Activated naive CD8-positive, alpha-beta T cell treated with anti-CD3 and anti-CD28 coated beads, Interleukin-2, amount 10 ng/mL, durations not matched to agents 7 days and 5 days (primary cell): ENCODE data around the gene CAMSAP1. TPM values are rescaled to one million over a fixed set of nuclear protein-coding genes. Genes with fewer than 3 reads are reported as not detected.
"Not testable (repeated sequence)": the region's sequence is repeated elsewhere in the genome, so short reads cannot be mapped to it uniquely, and the experiment has no call there.

ENCODE experiments used
- ATAC-seq: fragments of 150-1000 bp; cut with Tn5 transposase; one replicate; pipeline ENCODE4 v1.10.0; 2021; ENCODE audit warnings: low read depth, moderate library complexity
- POLR2A ChIA-PET: fragments of 350-600 bp; sonication (Branson Sonifier 250); formaldehyde crosslinking; loops from one replicate; lab custom pipeline; 2021; ENCODE audit warnings: antibody characterized with exemption; lab: Charles Lee
- DNase-seq: peaks from one replicate; pipeline ENCODE4 v3.0.0; 2021
- H3K27ac Mint-ChIP-seq: one replicate; pipeline ENCODE4 v1.8.0; 2022; ENCODE audit warnings: mild to moderate bottlenecking, mixed read lengths
- H3K27me3 Mint-ChIP-seq: one replicate; pipeline ENCODE4 v1.8.0; 2022; ENCODE audit warnings: mild to moderate bottlenecking, moderate library complexity, mixed read lengths
- H3K36me3 Mint-ChIP-seq: one replicate; pipeline ENCODE4 v1.8.0; 2021; ENCODE audit warnings: mild to moderate bottlenecking, mixed read lengths
- H3K4me1 Mint-ChIP-seq: one replicate; pipeline ENCODE4 v1.8.0; 2021; ENCODE audit warnings: mixed read lengths
- H3K4me3 Mint-ChIP-seq: one replicate; pipeline ENCODE4 v1.8.0; 2022; ENCODE audit warnings: mild to moderate bottlenecking, moderate library complexity, mixed read lengths
- H3K9me3 Mint-ChIP-seq: one replicate; pipeline ENCODE4 v1.8.0; 2021; ENCODE audit warnings: mixed read lengths
- total RNA-seq, 2 experiments: library from RNA; stranded (reverse); gene quantifications; one replicate each; pipeline ENCODE4 v1.2.3, GENCODE V29; 2021

Gene CAMSAP1
- total RNA-seq, 2 experiments from 2014 or later: 32.5 to 35.4 TPM

- H3K27me3 Mint-ChIP-seq: no peaks in the 10 kb centered on the region
- DNase-seq (peak; percentile 19), ATAC-seq (no peak)
- peaks cover 28% of the 10 kb centered on the region for H3K4me1 Mint-ChIP-seq
- H3K27ac Mint-ChIP-seq: peak overlapping the region; percentile 12
- POLR2A ChIA-PET: interaction anchor here (1.4 kb wide), 1 partner anchor 18 kb away, joined by 3 read pairs; no protein-coding TSS in a partner anchor
- H3K9me3 Mint-ChIP-seq: peaks cover 3% of the 10 kb centered on the region
- peak overlapping the region; percentile 82 for H3K4me3 Mint-ChIP-seq
- peaks cover 35% of the 10 kb centered on the region for H3K36me3 Mint-ChIP-seq
Observed at GRCh38 chr9:135905380-135906258, 1.7 kb downstream of the CAMSAP1 start.

DNA sequence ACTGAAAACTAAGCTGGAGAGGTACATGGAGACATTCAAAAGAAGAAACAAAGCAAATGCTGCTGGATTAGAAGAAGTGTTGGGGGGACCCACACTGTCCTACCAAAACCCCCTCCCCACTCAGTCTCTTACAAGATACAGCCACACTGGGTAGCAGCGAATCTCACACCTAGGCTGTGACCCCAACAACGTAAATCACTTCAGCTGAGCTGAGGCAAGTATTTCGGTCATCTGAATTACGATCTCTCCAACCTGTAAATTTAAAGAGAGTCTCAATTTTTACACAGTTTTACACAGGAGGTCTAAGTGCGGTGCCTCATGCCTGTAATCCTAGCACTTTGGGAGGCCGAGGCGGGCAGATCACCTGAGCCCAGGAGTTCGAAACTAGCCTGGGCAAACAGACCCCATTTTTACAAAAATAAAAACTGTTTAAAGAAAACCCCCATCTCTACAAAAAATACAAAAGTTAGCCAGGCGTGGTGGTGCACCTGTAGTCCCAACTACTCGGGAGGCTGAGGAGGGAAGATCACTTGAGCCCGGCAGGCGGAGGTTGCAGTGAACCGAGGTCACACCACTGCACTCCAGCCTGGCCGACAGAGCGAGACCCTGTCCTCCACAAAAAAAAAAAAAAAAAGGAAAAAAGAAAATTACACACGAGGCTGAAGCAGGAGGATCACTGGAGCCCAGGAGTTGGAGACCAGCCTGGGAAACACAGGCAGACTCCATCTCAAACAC lies 3.4 kb downstream of the CAMSAP1 start:
- ATAC-seq (no peak), DNase-seq (no peak)
- Mint-ChIP-seq H3K27me3 (no peaks in the 10 kb centered on the region), H3K9me3 (peaks cover 8% of the 10 kb centered on the region), H3K36me3 (peaks cover 35% of the 10 kb centered on the region), H3K4me1 (peaks cover 25% of the 10 kb centered on the region), H3K27ac (no peak overlapping the region), H3K4me3 (no peak overlapping the region)
- POLR2A ChIA-PET: interaction anchor here (1.4 kb wide), 1 partner anchor 16 kb away, joined by 3 read pairs; no protein-coding TSS in a partner anchor

DNA sequence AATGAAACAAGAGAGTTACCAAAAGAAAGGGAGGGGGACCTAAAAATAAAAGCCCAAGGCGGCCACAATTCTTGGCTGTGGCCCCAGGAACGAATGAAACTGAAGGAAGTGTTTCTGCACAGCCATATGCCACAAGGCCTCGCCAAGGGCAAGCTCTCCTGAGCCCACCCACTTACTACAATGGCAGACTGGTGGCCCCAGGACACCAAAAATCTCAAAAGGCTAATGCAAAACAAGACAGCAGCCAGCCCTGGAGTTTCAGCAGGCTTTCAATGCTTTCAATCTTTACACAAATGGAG lies 4.0 kb downstream of the CAMSAP1 start:
- Mint-ChIP-seq H3K27me3 (no peaks in the 10 kb centered on the region), H3K27ac (no peak overlapping the region), H3K4me3 (no peak overlapping the region), H3K9me3 (peaks cover 8% of the 10 kb centered on the region), H3K4me1 (peaks cover 22% of the 10 kb centered on the region), H3K36me3 (peaks cover 37% of the 10 kb centered on the region)
- DNase-seq: no peak
- no peak for ATAC-seq
- POLR2A ChIA-PET: no interaction called here

GRCh38 chr9:135902655-135903357 lies 4.5 kb downstream of the CAMSAP1 start:
- no peak for DNase-seq
- Mint-ChIP-seq H3K27me3 (no peaks in the 10 kb centered on the region), H3K27ac (no peak overlapping the region), H3K4me3 (no peak overlapping the region), H3K4me1 (peaks cover 25% of the 10 kb centered on the region), H3K9me3 (peaks cover 8% of the 10 kb centered on the region), H3K36me3 (peaks cover 41% of the 10 kb centered on the region)
- ATAC-seq: no peak
- POLR2A ChIA-PET: no interaction called here

DNA sequence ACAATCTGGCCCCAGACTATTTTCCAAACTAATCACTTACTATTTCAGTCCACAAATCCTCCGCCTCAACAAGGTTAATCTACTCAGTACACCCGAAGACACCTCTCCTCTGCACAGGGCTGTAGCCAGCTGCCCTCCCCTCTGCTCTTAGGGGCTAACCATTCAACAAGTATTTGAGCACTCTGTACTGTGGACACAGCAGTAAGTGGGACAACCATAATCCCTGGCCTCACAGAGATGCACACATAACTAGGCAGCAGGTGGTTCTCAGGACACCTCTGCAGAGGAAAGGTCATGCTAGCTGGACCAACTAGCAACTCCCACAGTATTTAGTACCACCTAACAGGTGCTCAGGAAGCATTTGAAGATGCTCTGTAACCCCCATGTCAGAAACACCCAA lies 5.5 kb downstream of the CAMSAP1 start:
- POLR2A ChIA-PET: no interaction called here
- no peak for DNase-seq
- Mint-ChIP-seq H3K36me3 (peaks cover 41% of the 10 kb centered on the region), H3K27ac (no peak overlapping the region), H3K4me1 (peaks cover 25% of the 10 kb centered on the region), H3K9me3 (peaks cover 8% of the 10 kb centered on the region), H3K27me3 (no peaks in the 10 kb centered on the region), H3K4me3 (no peak overlapping the region)
- no peak for ATAC-seq

- Mint-ChIP-seq H3K4me3 (no peak overlapping the region), H3K36me3 (peaks cover 41% of the 10 kb centered on the region), H3K4me1 (peaks cover 25% of the 10 kb centered on the region), H3K27me3 (no peaks in the 10 kb centered on the region), H3K9me3 (peaks cover 8% of the 10 kb centered on the region), H3K27ac (no peak overlapping the region)
- DNase-seq (no peak), ATAC-seq (no peak)
- POLR2A ChIA-PET: no interaction called here
Observed at GRCh38 chr9:135901031-135901758, 6.2 kb downstream of the CAMSAP1 start.

- no peak for ATAC-seq
- peak overlapping the region; percentile 50 for H3K4me3 Mint-ChIP-seq
- H3K9me3 Mint-ChIP-seq: peaks cover 13% of the 10 kb centered on the region
- H3K27ac Mint-ChIP-seq: no peak overlapping the region
- H3K4me1 Mint-ChIP-seq: peaks cover 13% of the 10 kb centered on the region
- POLR2A ChIA-PET: no interaction called here
- H3K27me3 Mint-ChIP-seq: no peaks in the 10 kb centered on the region
- peak; percentile 12 for DNase-seq
- H3K36me3 Mint-ChIP-seq: peaks cover 36% of the 10 kb centered on the region
Observed at GRCh38 chr9:135898634-135899407, 8.5 kb downstream of the CAMSAP1 start.

GRCh38 chr9:135896626-135897025 lies 10.7 kb downstream of the CAMSAP1 start:
- peaks cover 32% of the 10 kb centered on the region for H3K36me3 Mint-ChIP-seq
- DNase-seq (no peak), ATAC-seq (no peak)
- peaks cover 2% of the 10 kb centered on the region for H3K27me3 Mint-ChIP-seq
- H3K27ac Mint-ChIP-seq: no peak overlapping the region
- H3K4me3 Mint-ChIP-seq: no peak overlapping the region
- peaks cover 13% of the 10 kb centered on the region for H3K9me3 Mint-ChIP-seq
- POLR2A ChIA-PET: no interaction called here
- peaks cover 17% of the 10 kb centered on the region for H3K4me1 Mint-ChIP-seq

DNA sequence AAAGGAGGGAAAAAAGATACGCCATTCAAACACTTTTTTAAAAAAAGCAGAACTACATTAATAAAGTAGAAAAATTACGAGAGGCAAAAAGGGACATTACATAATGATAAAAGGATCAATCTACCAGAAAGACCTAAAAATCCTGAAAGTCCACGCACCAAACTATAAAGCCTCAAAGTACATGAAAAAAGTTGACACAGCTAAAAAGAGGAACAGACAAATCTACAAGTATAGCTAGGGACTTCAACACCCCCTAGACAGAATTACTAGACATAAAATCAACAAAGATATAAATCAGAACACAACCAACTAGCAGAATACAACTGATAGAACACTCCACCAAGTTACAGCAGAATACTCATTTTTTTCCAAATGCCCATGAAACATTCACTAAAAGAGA lies 11.1 kb downstream of the CAMSAP1 start:
- Mint-ChIP-seq H3K9me3 (peaks cover 13% of the 10 kb centered on the region), H3K4me1 (peaks cover 17% of the 10 kb centered on the region), H3K27me3 (peaks cover 2% of the 10 kb centered on the region), H3K36me3 (peaks cover 28% of the 10 kb centered on the region), H3K27ac (no peak overlapping the region), H3K4me3 (no peak overlapping the region)
- POLR2A ChIA-PET: no interaction called here
- DNase-seq: no peak
- ATAC-seq: no peak

DNA sequence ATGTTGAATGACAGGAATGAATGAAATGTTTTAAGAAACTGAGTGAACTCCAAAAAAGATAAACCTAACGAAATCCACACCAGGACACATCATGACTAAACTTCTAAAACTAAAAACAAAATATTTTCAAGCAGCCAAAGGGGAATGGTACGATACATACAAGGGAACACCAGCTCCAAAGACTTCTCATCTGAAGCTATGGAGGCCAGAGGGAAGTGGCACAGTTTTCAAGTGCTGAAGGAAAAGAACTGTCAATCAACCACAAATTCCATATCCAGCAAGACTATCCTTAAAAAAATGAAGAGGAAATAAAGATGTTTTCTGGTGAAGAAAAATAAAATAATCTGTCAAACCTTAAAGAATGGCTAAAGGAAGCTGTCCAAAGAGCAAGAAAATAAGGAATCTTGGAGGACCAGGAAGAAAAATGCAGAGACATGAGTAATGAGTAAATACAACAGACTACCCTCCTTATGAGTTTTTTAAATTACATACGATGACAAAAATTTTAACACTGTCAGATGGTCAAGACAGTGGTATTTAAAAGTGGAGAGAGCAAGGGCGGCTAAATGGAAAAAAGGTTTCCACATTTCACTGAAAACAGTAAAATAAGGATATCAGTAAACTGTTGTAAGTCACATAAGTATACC lies 12.0 kb downstream of the CAMSAP1 start:
- no peak overlapping the region for H3K4me3 Mint-ChIP-seq
- no peak overlapping the region for H3K27ac Mint-ChIP-seq

GRCh38 chr9:135893104-135893503 lies 14.2 kb downstream of the CAMSAP1 start:
- peaks cover 10% of the 10 kb centered on the region for H3K36me3 Mint-ChIP-seq
- DNase-seq: no peak
- H3K9me3 Mint-ChIP-seq: peaks cover 5% of the 10 kb centered on the region
- peaks cover 10% of the 10 kb centered on the region for H3K4me1 Mint-ChIP-seq
- no peak overlapping the region for H3K27ac Mint-ChIP-seq
- H3K27me3 Mint-ChIP-seq: peaks cover 2% of the 10 kb centered on the region
- H3K4me3 Mint-ChIP-seq: no peak overlapping the region
- POLR2A ChIA-PET: no interaction called here
- no peak for ATAC-seq

More for the DNA sequence above, 12.0 kb downstream of the CAMSAP1 start:
- ATAC-seq (no peak), DNase-seq (no peak)
- Mint-ChIP-seq H3K9me3 (peaks cover 10% of the 10 kb centered on the region), H3K36me3 (peaks cover 24% of the 10 kb centered on the region), H3K27me3 (peaks cover 2% of the 10 kb centered on the region), H3K4me1 (peaks cover 17% of the 10 kb centered on the region)
- POLR2A ChIA-PET: no interaction called here

GRCh38 chr9:135892327-135892726 lies 15.0 kb downstream of the CAMSAP1 start:
- not testable (repeated sequence) for H3K9me3 Mint-ChIP-seq

More at GRCh38 chr9:135892327-135892726, 15.0 kb downstream of the CAMSAP1 start:
- H3K4me1 Mint-ChIP-seq: peaks cover 14% of the 10 kb centered on the region
- ATAC-seq, H3K27ac Mint-ChIP-seq, POLR2A ChIA-PET, H3K36me3 Mint-ChIP-seq, DNase-seq, H3K4me3 Mint-ChIP-seq, H3K27me3 Mint-ChIP-seq: not testable (repeated sequence)
